Liver (tissue), 9 donors: Measurements from ENCODE around the gene ERC2. TPM values are rescaled to one million over a fixed set of nuclear protein-coding genes. Genes with fewer than 3 reads are reported as not detected.
A peak's percentile ranks its signal among the peaks of the same experiment; 100 is the strongest.

Source experiments
- DNase-seq: peaks from one replicate; pipeline ENCODE4 v3.0.0-alpha.2; 2017; ENCODE audit warnings: low spot score
- H3K27ac ChIP-seq, 2 donors: one replicate each; pipeline ENCODE4 v1.7.0; 2013; ENCODE audit warnings: inconsistent platforms in 2 of 2, low read length in 2 of 2, control low read depth in 1 of 2, low read depth in 1 of 2, mild to moderate bottlenecking in 1 of 2
- H3K27me3 ChIP-seq, 4 donors: one replicate each; pipeline versions ENCODE4 v1.6.1 to v1.7.0; 2013; ENCODE audit warnings: low read length in 3 of 4, inconsistent platforms in 1 of 4, mild to moderate bottlenecking in 1 of 4, moderate library complexity in 1 of 4; ENCODE audit not compliant: control insufficient read depth in 4 of 4, insufficient read depth in 4 of 4
- H3K36me3 ChIP-seq, 4 donors: one replicate each; pipeline versions ENCODE4 v1.6.1 to v1.7.0; 2013; ENCODE audit warnings: low read length in 3 of 4, mild to moderate bottlenecking in 3 of 4, low read depth in 1 of 4, moderate library complexity in 1 of 4; ENCODE audit not compliant: control insufficient read depth in 4 of 4, insufficient read depth in 3 of 4
- H3K4me1 ChIP-seq, 4 donors: one replicate each; pipeline versions ENCODE4 v1.6.1 to v1.7.0; 2013; ENCODE audit warnings: low read length in 3 of 4, mild to moderate bottlenecking in 3 of 4, moderate library complexity in 1 of 4; ENCODE audit not compliant: control insufficient read depth in 4 of 4, insufficient read depth in 4 of 4
- H3K4me3 ChIP-seq, 3 donors: one replicate each; pipeline versions ENCODE4 v1.6.1 to v1.7.0; 2013; ENCODE audit warnings: low read length in 3 of 3, control low read depth in 1 of 3, low read depth in 1 of 3, mild to moderate bottlenecking in 1 of 3
- H3K9ac ChIP-seq, 2 donors: one replicate each; pipeline ENCODE4 v1.7.0; 2013; ENCODE audit warnings: low read length in 2 of 2, mild to moderate bottlenecking in 2 of 2, moderate library complexity in 2 of 2, control low read depth in 1 of 2, low read depth in 1 of 2
- H3K9me3 ChIP-seq, 4 donors: one replicate each; pipeline versions ENCODE4 v1.6.1 to v1.7.0; 2013; ENCODE audit warnings: low read length in 3 of 4; ENCODE audit not compliant: control insufficient read depth in 4 of 4
- ATF3 ChIP-seq: IDR thresholded peaks from 2 replicates; pipeline ENCODE4 v1.6.1; 2016; ENCODE audit warnings: antibody characterized with exemption
- CTCF ChIP-seq: fragments of 150-350 bp; IDR thresholded peaks from 2 replicates; pipeline ENCODE4 v1.5.1; 2017; ENCODE audit warnings: improper control_type of control experiment, low read depth, low read length; ENCODE audit not compliant: missing input control
- EGR1 ChIP-seq, 2 donors: IDR thresholded peaks; 2 replicates each; pipeline ENCODE4 v1.6.1; 2016 to 2018; ENCODE audit warnings: antibody characterized with exemption in 2 of 2, low read depth in 2 of 2
- FOXA1 ChIP-seq: IDR thresholded peaks from 2 replicates; pipeline ENCODE4 v1.6.1; 2016; ENCODE audit warnings: antibody characterized with exemption
- FOXA2 ChIP-seq: IDR thresholded peaks from 2 replicates; pipeline ENCODE4 v1.6.1; 2016; ENCODE audit warnings: antibody characterized with exemption
- GABPA ChIP-seq, 2 donors: IDR thresholded peaks in 1 of 2; conservative IDR thresholded peaks in 1 of 2; 2 replicates each; pipeline ENCODE4 v1.6.1; 2016; ENCODE audit warnings: antibody characterized with exemption in 2 of 2, mild to moderate bottlenecking in 1 of 2, moderate library complexity in 1 of 2
- HNF4A ChIP-seq, 2 donors: conservative IDR thresholded peaks; 2 replicates each; pipeline ENCODE4 v1.6.1; 2016; ENCODE audit warnings: antibody characterized with exemption in 2 of 2, mild to moderate bottlenecking in 2 of 2
- HNF4G ChIP-seq: IDR thresholded peaks from 2 replicates; pipeline ENCODE4 v1.6.1; 2016; ENCODE audit warnings: antibody characterized with exemption
- JUND ChIP-seq, 2 donors: IDR thresholded peaks; 2 replicates each; pipeline ENCODE4 v1.6.1; 2016; ENCODE audit warnings: antibody characterized with exemption in 2 of 2
- MAX ChIP-seq: IDR thresholded peaks from 2 replicates; pipeline ENCODE4 v1.6.1; 2016; ENCODE audit warnings: antibody characterized with exemption
- NR2F2 ChIP-seq: IDR thresholded peaks from 2 replicates; pipeline ENCODE4 v1.6.1; 2016; ENCODE audit warnings: antibody characterized with exemption
- RAD21 ChIP-seq, 2 donors: IDR thresholded peaks; 2 replicates each; pipeline ENCODE4 v1.6.1; 2016; ENCODE audit warnings: antibody characterized with exemption in 2 of 2, mild to moderate bottlenecking in 2 of 2
- REST ChIP-seq: IDR thresholded peaks from 2 replicates; pipeline ENCODE4 v1.6.1; 2016; ENCODE audit warnings: antibody characterized with exemption, mild to moderate bottlenecking
- RXRA ChIP-seq, 2 donors: IDR thresholded peaks; 2 replicates each; pipeline ENCODE4 v1.6.1; 2017 to 2018; ENCODE audit warnings: antibody characterized with exemption in 2 of 2, mild to moderate bottlenecking in 1 of 2
- SP1 ChIP-seq: IDR thresholded peaks from 2 replicates; pipeline ENCODE4 v1.6.1; 2018; ENCODE audit warnings: antibody characterized with exemption, mild to moderate bottlenecking
- TAF1 ChIP-seq: conservative IDR thresholded peaks from 2 replicates; pipeline ENCODE4 v1.6.1; 2016; ENCODE audit warnings: antibody characterized with exemption, mild to moderate bottlenecking
- YY1 ChIP-seq: IDR thresholded peaks from 2 replicates; pipeline ENCODE4 v1.6.1; 2016; ENCODE audit warnings: antibody characterized with exemption, mild to moderate bottlenecking
- WGBS: extraction: QIAGEN DNeasy Blood & Tissue Kit; methylation state at CpG from one replicate; pipeline ENCODE4 v1.1.7; 2013; 5-methylcytosine and 5-hydroxymethylcytosine counted together
- polyA plus RNA-seq, 2 donors: library from polyadenylated mRNA; stranded (reverse) in 1 of 2; unstranded in 1 of 2; fragments of 200-250 nt in 1 of 2; fragments of >200 nt in 1 of 2; fragmentation: Nextera tagmentation in 1 of 2; extraction: Ambion mirVana in 1 of 2; gene quantifications; one replicate each; pipeline versions ENCODE4 v1.2.1 to v1.2.3, GENCODE V29; 2013 to 2015
- total RNA-seq, 2 donors: library from RNA; depleted of rRNA; stranded (reverse); fragments of >200 nt; gene quantifications; one replicate each; pipeline ENCODE4 v1.2.3, GENCODE V29; 2014
- donor health status: healthy.
- donor health status: healthy.
- donor health status: healthy.
- donor health status: healthy.
- donor health status: healthy.

ERC2 gene
- total and polyA plus RNA-seq, 4 donors, result 0.14 to 0.25 TPM; not detected in 2

GRCh38 chr3:55521064-55521737 is 947.1 kb downstream of the ERC2 start:
- WGBS, result 84% methylated on average over 9 of the region's 9 CpGs
- no peaks in the 10 kb centered on the region for H3K9me3 ChIP-seq
- TF ChIP-seq HNF4G (no peak), GABPA (IDR thresholded peaks at IDR 0.05 in 1 of 2, conservative IDR thresholded peaks at IDR 0.05 in 1 of 2) (no peak), EGR1 (IDR thresholded peaks at IDR 0.05; ENCODE audit: low read depth in 2 of 2) (no peak), SP1 (no peak), FOXA1 (no peak), FOXA2 (no peak), RAD21 (IDR thresholded peaks at IDR 0.05) (no peak), RXRA (IDR thresholded peaks at IDR 0.05) (no peak)
- H3K27ac ChIP-seq, result peak overlapping the region in 1 of 2 donors; percentile 24
- H3K4me1 ChIP-seq, result peaks cover 2 to 39% (median 33%) of the 10 kb centered on the region in 4 donors
- H3K36me3 ChIP-seq, result no peaks in the 10 kb centered on the region
- no peak overlapping the region for H3K4me3 ChIP-seq
- no peak for DNase-seq
- no peaks in the 10 kb centered on the region for H3K27me3 ChIP-seq
- no peak overlapping the region for H3K9ac ChIP-seq

- TF ChIP-seq EGR1 (IDR thresholded peaks at IDR 0.05; ENCODE audit: low read depth in 2 of 2) (no peak), FOXA1 (no peak), NR2F2 (no peak), HNF4A (conservative IDR thresholded peaks at IDR 0.05) (no peak), HNF4G (no peak), CTCF (no peak), REST (no peak), RAD21 (IDR thresholded peaks at IDR 0.05) (no peak), MAX (no peak), TAF1 (no peak), RXRA (IDR thresholded peaks at IDR 0.05) (no peak), GABPA (IDR thresholded peaks at IDR 0.05 in 1 of 2, conservative IDR thresholded peaks at IDR 0.05 in 1 of 2) (no peak), SP1 (no peak), ATF3 (no peak), YY1 (no peak), JUND (IDR thresholded peaks at IDR 0.05) (no peak)
- 97% methylated on average over 3 of the region's 3 CpGs for WGBS
- Histone ChIP-seq H3K9me3 (no peaks in the 10 kb centered on the region), H3K9ac (no peak overlapping the region), H3K4me1 (peaks cover 0 to 25% (median 17%) of the 10 kb centered on the region in 4 donors), H3K4me3 (no peak overlapping the region), H3K36me3 (no peaks in the 10 kb centered on the region), H3K27me3 (no peaks in the 10 kb centered on the region), H3K27ac (no peak overlapping the region)
- DNase-seq, result no peak
Observed at GRCh38 chr3:55519019-55519418, 949.2 kb downstream of the ERC2 start.
